Measurements from ENCODE around the gene OOEP.

OOEP gene

GRCh38 chr6:73369563-73369962, at the start of gene OOEP:
TSS of gene OOEP (minus strand) at chr6:73369897. CDS start at chr6:73369792, 105 bp downstream.
- TF ChIP-seq CTCF (conservative IDR thresholded peaks at IDR 0.05; ENCODE audit: low read depth, low read length), result no peak
- DNase-seq (ENCODE audit: low read depth), result no peak
- no peak within 1 kb of the TSS for H3K4me3 ChIP-seq (ENCODE audit: low read depth, low read length)

GRCh38 chr6:73418081-73418741, 48.5 kb upstream of the OOEP start:
- H3K4me3 ChIP-seq (ENCODE audit: low read depth, low read length), result no peak overlapping the region
- DNase-seq (ENCODE audit: low read depth), result peak; percentile 50
- no peak for TF ChIP-seq CTCF (conservative IDR thresholded peaks at IDR 0.05; ENCODE audit: low read depth, low read length)

DNA sequence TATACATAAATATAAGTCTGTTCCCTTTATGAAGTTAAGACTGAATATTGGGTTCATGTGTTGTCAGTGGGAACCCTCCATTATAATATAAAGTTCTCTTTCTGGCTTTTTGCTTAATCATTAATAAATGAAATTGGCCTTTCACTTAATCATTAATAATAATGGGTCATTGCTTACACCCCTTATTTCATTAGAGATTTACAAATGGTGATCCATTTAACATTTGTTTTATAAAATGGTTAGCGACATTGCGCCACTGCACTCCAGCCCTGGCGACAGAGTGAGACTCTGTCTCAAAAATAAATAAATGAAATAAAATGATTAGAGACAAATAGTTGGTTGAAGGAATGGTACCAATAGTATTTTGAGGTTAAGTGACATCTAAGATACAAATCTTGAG, 43.4 kb upstream of the OOEP start:
- no peak for DNase-seq (ENCODE audit: low read depth)
- no peak overlapping the region for H3K4me3 ChIP-seq (ENCODE audit: low read depth, low read length)
- no peak for TF ChIP-seq CTCF (conservative IDR thresholded peaks at IDR 0.05; ENCODE audit: low read depth, low read length)

- DNase-seq (ENCODE audit: low read depth), result no peak
- TF ChIP-seq CTCF (conservative IDR thresholded peaks at IDR 0.05; ENCODE audit: low read depth, low read length), result no peak
These were observed 39.7 kb upstream of the OOEP start for GRCh38 chr6:73409395-73409794.

DNA sequence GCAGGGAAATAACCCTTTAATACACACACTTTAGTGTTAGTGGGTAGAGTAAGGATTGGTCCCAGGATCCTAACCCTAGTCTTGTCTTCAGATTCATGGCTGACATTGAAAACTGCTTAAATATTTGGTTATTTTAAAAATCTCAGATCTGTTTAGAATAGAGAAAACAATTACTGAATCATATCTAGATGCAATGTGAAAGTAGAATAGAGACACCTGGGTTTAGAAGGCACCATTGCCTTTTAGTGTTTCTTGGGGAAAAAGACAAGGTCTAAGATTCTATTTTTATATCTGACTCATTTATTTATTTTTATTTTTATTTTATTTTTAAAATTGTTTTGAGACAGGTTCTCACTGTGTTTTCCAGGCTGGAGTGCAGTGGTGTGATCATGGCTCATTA, 31.0 kb upstream of the OOEP start:
- no peak overlapping the region for H3K4me3 ChIP-seq (ENCODE audit: low read depth, low read length)
- DNase-seq (ENCODE audit: low read depth), result no peak
- no peak for TF ChIP-seq CTCF (conservative IDR thresholded peaks at IDR 0.05; ENCODE audit: low read depth, low read length)

More at GRCh38 chr6:73409395-73409794, 39.7 kb upstream of the OOEP start:
- no peak overlapping the region for H3K4me3 ChIP-seq (ENCODE audit: low read depth, low read length)

- no peak for TF ChIP-seq CTCF (conservative IDR thresholded peaks at IDR 0.05; ENCODE audit: low read depth, low read length)
- no peak for DNase-seq (ENCODE audit: low read depth)
- H3K4me3 ChIP-seq (ENCODE audit: low read depth, low read length), result no peak overlapping the region
These were observed 26.2 kb upstream of the OOEP start for GRCh38 chr6:73395875-73396274.
